Duodenal mucosa (tissue), 2 donors: ENCODE measurements around the gene CELA3B.
"Not testable (repeated sequence)": the region's sequence is repeated elsewhere in the genome, so short reads cannot be mapped to it uniquely, and the experiment has no call there.

Source experiments
- H3K27ac ChIP-seq: one replicate; pipeline ENCODE4 v1.7.0; 2013; ENCODE audit warnings: low read depth, low read length
- H3K27me3 ChIP-seq, 2 donors: one replicate each; pipeline ENCODE4 v1.7.0; 2013; ENCODE audit warnings: low read length in 2 of 2, control low read depth in 1 of 2; ENCODE audit not compliant: insufficient read depth in 2 of 2, control insufficient read depth in 1 of 2
- H3K36me3 ChIP-seq, 2 donors: one replicate each; pipeline ENCODE4 v1.7.0; 2013; ENCODE audit warnings: low read length in 2 of 2, control low read depth in 1 of 2; ENCODE audit not compliant: insufficient read depth in 2 of 2, control insufficient read depth in 1 of 2
- H3K4me1 ChIP-seq, 2 donors: one replicate each; pipeline ENCODE4 v1.7.0; 2013; ENCODE audit warnings: low read length in 2 of 2, control low read depth in 1 of 2; ENCODE audit not compliant: insufficient read depth in 2 of 2, control insufficient read depth in 1 of 2
- H3K4me3 ChIP-seq, 2 donors: one replicate each; pipeline ENCODE4 v1.7.0; 2013; ENCODE audit warnings: low read length in 2 of 2, low read depth in 1 of 2
- H3K9ac ChIP-seq, 2 donors: one replicate each; pipeline ENCODE4 v1.7.0; 2013; ENCODE audit warnings: low read length in 2 of 2, low read depth in 1 of 2
- H3K9me3 ChIP-seq, 2 donors: one replicate each; pipeline ENCODE4 v1.7.0; 2013; ENCODE audit warnings: low read length in 2 of 2, control low read depth in 1 of 2; ENCODE audit not compliant: control insufficient read depth in 1 of 2

The CELA3B gene

DNA sequence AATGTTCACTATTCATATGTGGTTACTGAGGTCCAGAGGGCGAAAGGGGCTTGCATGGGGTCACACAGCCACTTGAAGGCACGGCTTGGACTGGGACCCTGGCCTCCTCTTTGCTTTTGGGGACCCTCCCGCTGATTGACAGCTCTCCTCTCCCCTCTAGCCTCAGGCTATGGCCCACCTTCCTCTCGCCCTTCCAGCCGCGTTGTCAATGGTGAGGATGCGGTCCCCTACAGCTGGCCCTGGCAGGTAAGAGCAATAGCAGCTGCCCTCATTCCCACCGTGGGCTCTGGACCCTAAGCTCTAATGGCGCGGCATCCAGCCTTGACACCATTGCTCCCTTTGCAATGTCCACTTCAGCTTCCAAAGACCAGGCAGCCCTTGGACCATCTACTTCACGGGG, 1.4 kb downstream of the CELA3B start:
- not testable (repeated sequence) for H3K9me3 ChIP-seq, H3K27me3 ChIP-seq, H3K4me1 ChIP-seq, H3K4me3 ChIP-seq, H3K36me3 ChIP-seq, H3K27ac ChIP-seq, H3K9ac ChIP-seq

DNA sequence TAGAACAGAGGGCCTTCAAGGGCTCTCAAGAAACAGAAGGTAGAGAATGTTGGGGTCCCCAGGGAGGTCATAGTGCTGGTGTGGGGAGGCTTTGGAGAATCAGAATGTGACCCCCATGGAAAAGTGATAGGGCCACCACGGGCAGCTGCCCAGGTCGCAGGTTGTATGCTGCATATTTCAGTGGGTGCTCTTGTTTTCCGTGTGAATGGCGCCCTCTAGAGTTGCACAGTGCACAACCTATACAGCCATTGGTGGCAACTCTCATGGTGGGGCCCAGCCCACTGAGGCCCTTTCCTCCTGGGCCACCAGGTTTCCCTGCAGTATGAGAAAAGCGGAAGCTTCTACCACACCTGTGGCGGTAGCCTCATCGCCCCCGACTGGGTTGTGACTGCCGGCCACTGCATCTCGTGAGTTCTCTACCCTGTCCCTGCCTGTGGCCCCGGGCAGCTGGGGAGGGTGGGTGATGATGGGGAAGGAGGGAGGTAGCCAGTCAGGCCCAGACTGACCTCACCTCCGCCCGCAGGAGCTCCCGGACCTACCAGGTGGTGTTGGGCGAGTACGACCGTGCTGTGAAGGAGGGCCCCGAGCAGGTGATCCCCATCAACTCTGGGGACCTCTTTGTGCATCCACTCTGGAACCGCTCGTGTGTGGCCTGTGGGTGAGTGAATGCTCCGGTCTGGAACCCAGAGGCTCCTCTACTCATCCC, 3.8 kb downstream of the CELA3B start:
- not testable (repeated sequence) for H3K9ac ChIP-seq, H3K9me3 ChIP-seq, H3K27me3 ChIP-seq, H3K4me1 ChIP-seq, H3K27ac ChIP-seq, H3K4me3 ChIP-seq, H3K36me3 ChIP-seq

DNA sequence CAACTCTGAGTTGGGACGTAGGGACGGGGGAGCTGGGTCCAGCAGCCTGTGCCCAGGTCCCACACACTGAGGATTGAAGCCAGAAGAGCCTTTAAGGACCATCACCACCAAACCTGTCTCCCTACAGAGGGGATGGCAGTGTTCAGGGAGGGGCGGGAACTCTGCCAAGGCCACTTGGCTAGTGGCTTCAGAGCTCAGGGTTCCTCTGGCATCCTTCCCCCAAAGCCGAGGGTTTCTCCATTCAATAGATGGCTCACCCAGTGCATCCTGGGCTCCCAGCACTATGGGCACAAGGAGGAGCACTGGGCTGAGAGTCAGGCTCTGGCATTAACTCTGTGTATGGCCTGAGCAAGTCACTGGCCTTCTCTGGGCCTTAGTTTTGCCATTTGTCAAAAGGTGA, 4.4 kb downstream of the CELA3B start:
- not testable (repeated sequence) for H3K9me3 ChIP-seq, H3K4me1 ChIP-seq, H3K27me3 ChIP-seq, H3K27ac ChIP-seq, H3K9ac ChIP-seq, H3K36me3 ChIP-seq, H3K4me3 ChIP-seq

DNA sequence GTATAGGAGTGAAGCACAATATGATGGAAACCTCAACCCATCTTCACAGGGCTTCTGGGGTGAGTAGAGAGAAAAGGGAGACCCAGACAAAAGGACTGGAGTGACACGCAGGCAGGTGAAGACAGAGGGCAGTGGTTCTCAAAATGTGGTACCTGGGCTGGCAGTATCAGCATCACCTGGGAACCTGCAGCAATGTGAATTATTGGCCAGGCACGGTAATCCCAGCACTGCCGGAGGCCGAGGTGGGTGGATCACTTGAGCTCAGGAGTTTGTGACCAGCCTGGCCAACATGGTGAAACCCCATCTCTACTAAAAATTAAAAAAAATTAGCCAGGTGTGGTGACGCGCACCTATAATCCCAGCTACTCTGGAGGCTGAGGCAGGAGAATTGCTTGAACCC, 5.3 kb downstream of the CELA3B start:
- not testable (repeated sequence) for H3K27ac ChIP-seq, H3K4me1 ChIP-seq, H3K27me3 ChIP-seq, H3K9ac ChIP-seq, H3K4me3 ChIP-seq, H3K36me3 ChIP-seq, H3K9me3 ChIP-seq

DNA sequence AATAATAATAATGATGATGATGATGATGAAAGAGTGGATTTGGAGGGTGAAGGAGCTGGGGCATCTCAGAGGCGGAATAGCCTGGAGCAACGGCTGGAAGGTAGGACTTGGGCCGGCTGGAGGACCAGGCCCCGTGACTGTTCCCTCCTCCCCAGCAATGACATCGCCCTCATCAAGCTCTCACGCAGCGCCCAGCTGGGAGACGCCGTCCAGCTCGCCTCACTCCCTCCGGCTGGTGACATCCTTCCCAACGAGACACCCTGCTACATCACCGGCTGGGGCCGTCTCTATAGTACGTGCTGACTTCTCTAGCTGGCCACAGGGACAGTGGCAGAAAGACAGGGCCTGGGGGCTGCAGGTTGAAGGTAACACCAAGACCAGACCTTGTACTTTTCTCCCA, 6.7 kb downstream of the CELA3B start:
- H3K27me3 ChIP-seq, H3K27ac ChIP-seq, H3K9me3 ChIP-seq, H3K4me3 ChIP-seq, H3K36me3 ChIP-seq, H3K4me1 ChIP-seq, H3K9ac ChIP-seq: not testable (repeated sequence)

DNA sequence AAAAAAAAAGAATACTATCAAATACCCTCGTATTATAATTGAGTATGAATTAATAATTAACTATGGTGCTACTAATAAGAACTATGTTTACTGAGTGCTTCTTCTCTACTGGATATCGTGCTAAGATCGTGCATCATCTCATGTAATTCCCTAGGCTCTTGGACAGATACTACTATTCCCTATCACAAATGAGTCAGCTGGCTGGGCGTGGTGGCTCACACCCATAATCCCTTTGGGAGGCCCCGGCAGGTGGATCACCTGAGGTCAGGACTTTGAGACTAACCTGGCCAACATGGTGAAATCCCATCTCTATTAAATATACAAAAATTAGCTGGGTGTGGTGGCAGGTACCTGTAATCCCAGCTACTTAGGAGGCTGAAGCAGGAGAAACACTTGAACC, 9.1 kb downstream of the CELA3B start:
- H3K4me1 ChIP-seq, H3K4me3 ChIP-seq, H3K9ac ChIP-seq, H3K27ac ChIP-seq, H3K36me3 ChIP-seq, H3K9me3 ChIP-seq, H3K27me3 ChIP-seq: not testable (repeated sequence)

DNA sequence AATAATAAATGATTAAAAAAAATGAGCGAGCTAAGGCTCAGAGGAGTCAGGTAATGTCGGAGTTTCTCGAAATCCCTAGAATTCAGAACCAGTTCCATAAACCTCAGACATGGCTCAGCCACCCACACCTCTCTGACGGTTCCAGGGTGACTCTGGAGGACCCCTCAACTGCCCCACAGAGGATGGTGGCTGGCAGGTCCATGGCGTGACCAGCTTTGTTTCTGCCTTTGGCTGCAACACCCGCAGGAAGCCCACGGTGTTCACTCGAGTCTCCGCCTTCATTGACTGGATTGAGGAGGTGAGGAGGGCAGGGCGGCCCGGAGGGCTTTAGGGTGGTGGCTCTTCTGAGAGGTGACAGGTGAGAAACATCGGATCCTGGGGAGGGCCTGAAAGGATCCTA, 9.6 kb downstream of the CELA3B start:
- H3K9ac ChIP-seq, H3K27me3 ChIP-seq, H3K9me3 ChIP-seq, H3K4me3 ChIP-seq, H3K27ac ChIP-seq, H3K4me1 ChIP-seq, H3K36me3 ChIP-seq: not testable (repeated sequence)

DNA sequence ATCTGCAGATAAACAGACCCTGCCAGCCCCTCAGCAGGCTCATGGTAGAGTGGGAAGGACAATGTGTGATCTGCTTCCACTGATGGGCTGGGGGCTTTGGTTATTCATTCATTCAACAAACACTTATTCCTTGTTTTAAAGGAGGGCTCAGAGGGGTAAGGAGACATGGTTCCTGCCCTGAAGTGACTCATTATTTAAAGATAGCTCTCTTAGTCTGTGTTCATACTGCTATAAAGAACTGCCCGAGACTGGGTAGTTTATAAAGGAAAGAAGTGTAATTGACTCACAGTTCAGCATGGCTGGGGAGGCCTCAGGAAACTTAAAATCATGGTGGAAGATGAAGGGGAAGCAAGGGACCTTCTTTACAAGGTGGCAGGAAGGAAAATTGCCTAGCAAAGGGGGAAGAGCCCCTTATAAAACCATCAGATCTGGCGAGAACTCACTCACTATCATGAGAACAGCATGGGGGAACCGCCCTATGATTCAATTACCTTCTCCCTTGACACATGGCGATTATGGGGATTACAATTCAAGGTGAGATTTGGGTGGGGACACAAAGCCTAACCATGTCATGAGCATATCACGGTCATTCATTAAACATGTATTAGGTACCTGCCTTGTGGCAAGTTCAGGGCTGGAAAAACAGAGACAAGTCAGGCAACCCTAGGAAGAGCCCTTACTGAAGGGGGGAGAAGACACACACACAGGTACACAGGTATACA, 13.0 kb downstream of the CELA3B start:
- H3K4me3 ChIP-seq, H3K4me1 ChIP-seq, H3K27me3 ChIP-seq, H3K9me3 ChIP-seq, H3K36me3 ChIP-seq, H3K27ac ChIP-seq, H3K9ac ChIP-seq: not testable (repeated sequence)

DNA sequence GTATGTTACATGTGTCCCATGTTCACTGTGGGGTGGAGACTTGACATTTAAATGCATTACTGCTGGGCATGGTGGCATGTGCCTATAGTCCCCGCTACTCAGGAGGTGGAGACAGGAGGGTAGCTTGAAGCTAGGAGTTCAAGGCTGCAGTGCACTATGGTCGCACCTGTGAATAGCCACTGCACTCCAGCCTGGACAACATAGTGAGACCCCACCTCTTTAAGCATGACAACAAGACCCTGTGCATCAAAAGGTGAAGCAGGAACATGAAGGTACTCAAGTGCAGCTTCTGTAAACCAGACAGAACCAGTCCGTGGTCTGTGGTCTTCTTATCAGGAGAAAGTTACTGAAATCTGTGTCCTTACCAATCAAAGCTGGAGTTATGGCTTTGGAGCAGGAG, 15.4 kb downstream of the CELA3B start:
- H3K36me3 ChIP-seq, H3K4me1 ChIP-seq, H3K9me3 ChIP-seq, H3K4me3 ChIP-seq, H3K9ac ChIP-seq, H3K27ac ChIP-seq, H3K27me3 ChIP-seq: not testable (repeated sequence)

DNA sequence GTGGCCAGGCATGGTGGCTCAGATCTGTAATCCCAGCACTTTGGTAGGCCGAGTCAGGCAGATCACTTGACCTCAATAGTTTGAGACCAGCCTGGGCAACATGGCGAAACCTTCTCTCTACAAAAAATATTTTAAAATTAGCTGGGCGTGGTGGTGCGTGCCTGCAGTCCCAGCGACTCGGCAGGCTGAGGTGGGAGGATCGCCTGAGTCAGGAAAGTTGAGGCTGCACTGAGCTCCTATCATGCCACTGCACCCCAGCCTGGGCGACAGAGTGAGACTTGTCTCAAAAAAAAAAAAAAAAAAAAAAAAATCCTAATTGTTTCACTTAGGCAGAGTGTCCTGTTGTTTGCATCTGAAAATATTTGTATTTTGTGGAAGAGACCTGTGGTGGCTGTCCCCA, 17.9 kb downstream of the CELA3B start:
- not testable (repeated sequence) for H3K4me1 ChIP-seq, H3K27ac ChIP-seq, H3K4me3 ChIP-seq, H3K27me3 ChIP-seq, H3K9ac ChIP-seq, H3K9me3 ChIP-seq, H3K36me3 ChIP-seq

DNA sequence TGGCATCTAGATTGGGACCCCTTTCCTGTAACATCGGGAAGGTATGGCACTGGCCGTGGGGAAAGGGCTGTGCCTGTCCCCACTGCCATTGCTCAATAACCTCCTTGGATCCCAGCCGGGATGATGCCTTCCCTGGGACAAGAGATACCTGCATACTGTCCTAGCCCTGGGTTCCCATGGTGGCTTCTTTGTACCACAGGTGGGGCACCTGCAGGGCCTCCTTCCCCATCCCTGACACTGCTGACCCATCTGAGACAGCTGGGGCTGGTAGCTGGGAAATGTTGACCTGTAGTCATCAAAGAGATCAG, 19.8 kb downstream of the CELA3B start:
- not testable (repeated sequence) for H3K9ac ChIP-seq, H3K4me3 ChIP-seq, H3K27ac ChIP-seq, H3K9me3 ChIP-seq, H3K4me1 ChIP-seq, H3K27me3 ChIP-seq, H3K36me3 ChIP-seq
